GM12873 (cell line): Measurements from ENCODE around the gene UTP14A.

ENCODE experiments used
- CTCF ChIP-seq: IDR thresholded peaks from 2 replicates; pipeline ENCODE4 v1.5.1; 2012; ENCODE audit warnings: low read depth, mild to moderate bottlenecking, moderate library complexity, low read length, control low read depth; ENCODE audit not compliant: insufficient read depth; ENCODE audit errors: missing control alignments

UTP14A gene

GRCh38 chrX:129905787-129906580, at the start of gene UTP14A:
Gene UTP14A (plus strand): TSS chrX:129906164. CDS start chrX:129906211, 47 bp downstream.
- no peak for TF ChIP-seq CTCF

- TF ChIP-seq CTCF, result no peak
These were observed 33.4 kb upstream of the UTP14A start for GRCh38 chrX:129872524-129872923.

DNA sequence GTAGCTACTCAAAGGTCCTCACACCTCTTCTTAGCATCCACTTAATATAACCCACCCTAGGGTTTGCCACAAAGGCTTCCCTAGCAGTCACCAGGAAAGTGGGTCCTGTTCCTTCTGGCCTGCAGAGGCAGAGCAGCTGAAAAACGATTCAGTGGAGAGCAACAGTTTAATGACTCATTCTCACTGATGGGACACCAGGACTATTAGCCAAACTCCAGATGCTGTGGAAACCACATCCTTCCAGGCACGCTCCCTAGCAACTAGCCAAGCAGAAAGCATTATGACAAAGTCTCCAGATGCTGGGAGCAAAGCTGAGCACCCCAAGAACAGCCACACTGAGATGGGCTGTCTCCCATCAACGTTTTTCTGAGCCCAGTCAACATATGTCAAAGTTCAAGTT, 30.3 kb upstream of the UTP14A start:
- no peak for TF ChIP-seq CTCF

DNA sequence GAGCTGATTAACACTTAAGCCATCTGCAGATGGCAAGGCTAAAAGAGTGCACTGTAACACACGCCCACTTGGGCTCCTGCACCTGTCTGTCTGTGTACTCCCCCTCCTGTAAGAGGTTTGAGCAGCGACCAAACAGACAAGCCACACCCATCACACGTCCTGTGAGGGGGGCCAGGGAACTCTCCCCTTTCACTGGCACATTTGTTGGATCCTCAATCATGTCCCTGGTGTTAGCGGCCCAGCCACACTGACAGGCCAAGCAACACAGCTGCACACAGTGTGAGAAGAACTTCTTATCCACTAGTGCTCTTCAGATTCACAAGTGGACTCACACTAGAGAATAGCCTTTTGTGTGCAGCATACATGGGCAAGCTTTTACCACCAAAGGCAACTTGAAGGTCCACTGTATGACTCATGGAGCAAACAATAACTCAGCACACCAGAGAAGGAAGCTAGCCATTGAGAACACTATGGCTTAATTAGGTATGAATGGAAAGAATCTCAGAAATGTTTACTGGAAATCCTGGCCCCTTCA, 29.1 kb upstream of the UTP14A start:
- no peak for TF ChIP-seq CTCF

DNA sequence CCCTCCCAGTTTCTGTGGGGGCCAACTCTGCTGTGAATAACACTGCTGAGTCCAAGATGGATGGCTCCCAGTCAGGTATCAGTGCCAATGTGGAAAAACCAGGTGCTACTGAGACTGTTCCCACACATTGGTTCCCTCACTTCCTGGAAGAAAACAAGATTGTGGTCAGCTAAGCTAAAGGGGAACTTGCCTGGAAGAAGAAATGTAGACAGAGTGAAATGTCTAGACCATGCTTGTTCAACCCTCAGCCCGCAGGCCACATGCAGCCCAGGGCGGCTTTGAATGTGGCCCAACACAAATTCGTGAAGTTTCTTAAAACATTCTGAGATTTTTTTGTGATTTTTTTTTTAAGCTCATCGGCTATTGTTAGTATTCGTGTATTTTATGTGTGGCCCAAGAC, 28.6 kb upstream of the UTP14A start:
- no peak for TF ChIP-seq CTCF

GRCh38 chrX:129900054-129900453, 5.9 kb upstream of the UTP14A start:
- no peak for TF ChIP-seq CTCF

DNA sequence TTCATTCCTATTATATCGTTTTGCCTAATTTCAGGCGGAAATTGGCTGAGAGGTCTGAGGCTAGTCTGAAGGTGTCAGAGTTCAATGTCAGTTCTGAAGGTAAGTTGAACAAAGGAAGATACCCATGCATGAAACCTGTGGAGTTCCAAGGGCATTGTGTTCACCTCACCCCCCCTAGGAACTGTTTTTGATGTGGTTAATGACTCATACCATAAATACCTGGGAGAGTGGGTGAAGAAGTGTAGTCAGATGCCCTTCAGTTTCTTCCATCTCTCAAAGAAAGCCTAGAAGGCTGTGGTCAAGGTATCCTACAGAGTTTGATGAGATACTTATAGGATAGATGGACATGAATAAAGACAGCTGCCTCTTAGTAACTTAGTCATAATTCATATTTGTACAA, 2.7 kb downstream of the UTP14A start:
- no peak for TF ChIP-seq CTCF
